PC-9 (cell line): ENCODE data around the gene DBN1.

Experiments used
- EZH2 ChIP-seq: fragments of 200-600 bp; sonication (generic); IDR thresholded peaks from 2 replicates; pipeline ENCODE4 v1.8.0; 2017; ENCODE audit warnings: antibody characterized with exemption, low read depth
- TF ChIP-seq, protein P1 (sequence below): fragments of 200-600 bp; sonication (generic); conservative IDR thresholded peaks from 2 replicates; pipeline ENCODE4 v1.6.1; 2017; ENCODE audit warnings: mixed run types, antibody characterized with exemption, mild to moderate bottlenecking, moderate library complexity

DNA sequence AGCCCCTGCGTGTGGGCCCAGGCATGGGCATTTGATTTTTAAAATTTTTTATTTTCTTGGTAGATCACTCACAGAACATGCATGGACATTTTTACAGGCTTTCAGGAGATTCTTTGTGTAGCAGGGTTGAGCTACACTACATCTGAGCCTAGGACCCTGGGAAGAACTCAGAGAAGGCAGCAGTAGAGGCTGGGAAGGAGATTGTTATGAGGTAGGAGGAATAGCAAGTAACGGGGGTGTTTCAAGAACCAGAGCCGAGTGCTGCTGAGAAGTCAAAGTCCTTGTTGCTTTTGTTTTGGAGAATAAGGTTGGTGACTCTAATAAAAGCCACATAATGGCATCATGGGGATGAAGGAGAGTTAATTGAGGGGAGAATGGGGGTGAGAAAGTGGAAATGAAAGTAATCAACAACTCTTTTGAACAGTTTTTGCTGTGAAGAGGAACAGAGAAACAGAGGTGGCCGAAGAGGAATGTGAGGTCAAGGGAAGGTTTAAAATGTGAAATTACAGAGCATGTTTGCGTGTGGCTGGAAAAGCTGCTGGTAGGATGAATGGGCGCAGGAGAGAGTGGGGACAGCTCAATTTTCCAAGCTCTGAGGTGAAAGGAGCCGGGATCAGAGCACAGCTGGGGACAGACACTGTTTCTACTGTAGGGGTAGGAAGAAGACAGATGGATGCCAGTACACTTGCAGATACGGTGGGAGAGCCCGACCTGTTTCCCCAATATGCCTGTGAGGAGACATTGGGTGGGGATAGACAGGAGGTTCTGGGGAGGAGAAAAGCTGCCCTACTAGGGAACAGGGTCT lies 28.6 kb upstream of the DBN1 start:
- TF ChIP-seq, protein P1, sequence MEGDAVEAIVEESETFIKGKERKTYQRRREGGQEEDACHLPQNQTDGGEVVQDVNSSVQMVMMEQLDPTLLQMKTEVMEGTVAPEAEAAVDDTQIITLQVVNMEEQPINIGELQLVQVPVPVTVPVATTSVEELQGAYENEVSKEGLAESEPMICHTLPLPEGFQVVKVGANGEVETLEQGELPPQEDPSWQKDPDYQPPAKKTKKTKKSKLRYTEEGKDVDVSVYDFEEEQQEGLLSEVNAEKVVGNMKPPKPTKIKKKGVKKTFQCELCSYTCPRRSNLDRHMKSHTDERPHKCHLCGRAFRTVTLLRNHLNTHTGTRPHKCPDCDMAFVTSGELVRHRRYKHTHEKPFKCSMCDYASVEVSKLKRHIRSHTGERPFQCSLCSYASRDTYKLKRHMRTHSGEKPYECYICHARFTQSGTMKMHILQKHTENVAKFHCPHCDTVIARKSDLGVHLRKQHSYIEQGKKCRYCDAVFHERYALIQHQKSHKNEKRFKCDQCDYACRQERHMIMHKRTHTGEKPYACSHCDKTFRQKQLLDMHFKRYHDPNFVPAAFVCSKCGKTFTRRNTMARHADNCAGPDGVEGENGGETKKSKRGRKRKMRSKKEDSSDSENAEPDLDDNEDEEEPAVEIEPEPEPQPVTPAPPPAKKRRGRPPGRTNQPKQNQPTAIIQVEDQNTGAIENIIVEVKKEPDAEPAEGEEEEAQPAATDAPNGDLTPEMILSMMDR = no peak
- TF ChIP-seq EZH2 = no peak
